Left ventricle myocardium inferior (tissue), 1 donor: ENCODE results near the gene TRPM2. TPM values are rescaled to one million over a fixed set of nuclear protein-coding genes. Genes with fewer than 3 reads are reported as not detected.

Experiments
- DNase-seq: peaks from one replicate; pipeline ENCODE4 v3.0.0-alpha.2; 2020
- H3K27ac ChIP-seq: fragments of 200-600 bp; replicated peaks from 2 replicates; pipeline ENCODE4 v1.8.0; 2021
- H3K27me3 ChIP-seq: fragments of 200-600 bp; 2 replicates; pipeline ENCODE4 v1.8.0; 2021; ENCODE audit warnings: low read depth
- H3K36me3 ChIP-seq: fragments of 200-600 bp; 2 replicates; pipeline ENCODE4 v1.8.0; 2021
- H3K4me1 ChIP-seq: fragments of 200-600 bp; 2 replicates; pipeline ENCODE4 v1.8.0; 2021
- H3K4me3 ChIP-seq: fragments of 200-600 bp; 2 replicates; pipeline ENCODE4 v1.8.0; 2021; ENCODE audit warnings: mild to moderate bottlenecking, moderate library complexity
- H3K9me3 ChIP-seq: fragments of 200-600 bp; replicated peaks from 2 replicates; pipeline ENCODE4 v1.8.0; 2021
- intact Hi-C: fragments of 100-400 bp; cut with micrococcal nuclease; formaldehyde crosslinking; loops from one replicate; pipeline ENCODE4 v1.11.0; 2022
- total RNA-seq: library from RNA; stranded (reverse); fragmentation: NEBNext Ultra II Directional; extraction: Animal tissue kit (Norgen Biotek cat#: 25700); gene quantifications from one replicate; pipeline ENCODE4 v1.2.1, GENCODE V29; 2021
- TF ChIP-seq, protein P1 (sequence below): fragments of 200-600 bp; IDR thresholded peaks from 2 replicates; pipeline ENCODE4 v1.8.0; 2021; ENCODE audit warnings: antibody characterized with exemption, mild to moderate bottlenecking, borderline replicate concordance
- donor health status: DM: no; HTN: yes; CAD: no; lungs with severe emphysema.

TRPM2 gene
- total RNA-seq, 1 donor from 2014 or later = 1.8 TPM

DNA sequence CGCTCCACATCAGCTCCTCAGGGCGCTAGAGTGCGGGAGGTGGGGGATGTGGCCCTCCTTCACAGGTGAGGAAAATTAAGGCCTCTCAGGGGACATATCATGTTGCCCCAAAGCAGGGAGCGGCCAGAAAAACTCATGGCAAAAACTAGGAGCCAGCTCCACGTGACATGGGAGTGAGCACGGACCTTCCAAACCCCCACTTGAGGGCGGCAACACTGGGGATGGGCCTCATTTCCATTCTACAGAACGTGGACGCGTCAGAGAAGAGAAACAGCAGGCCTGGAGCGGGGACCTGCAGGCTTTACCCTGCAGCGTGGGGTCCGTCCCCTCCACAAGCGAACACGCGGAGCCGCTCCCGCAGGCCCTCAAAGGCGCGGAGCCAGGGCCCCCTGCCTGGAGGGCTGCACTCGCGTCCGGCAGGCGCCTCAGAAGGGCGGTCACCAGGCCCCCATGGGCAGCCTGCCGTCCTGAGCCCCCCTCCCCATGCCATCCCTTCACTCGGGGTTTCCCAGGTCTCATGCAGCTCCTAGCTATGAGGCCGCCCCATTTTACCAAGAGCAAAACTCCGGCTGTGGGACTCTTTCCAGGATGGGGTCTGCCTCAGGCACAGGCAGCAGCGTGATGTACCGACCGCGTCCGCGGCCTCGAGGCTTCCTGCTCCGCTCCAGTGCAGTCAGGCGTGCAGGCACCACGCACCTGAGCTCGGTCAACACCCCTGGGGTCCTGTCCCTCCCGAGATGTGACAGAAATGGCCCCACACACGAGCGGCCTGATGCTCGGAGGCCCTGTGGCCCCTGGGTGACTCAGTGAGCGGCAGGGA is 19.7 kb upstream of the TRPM2 start:
- Histone ChIP-seq H3K27ac (no peak overlapping the region), H3K27me3 (no peaks in the 10 kb centered on the region), H3K36me3 (peaks cover 17% of the 10 kb centered on the region), H3K4me3 (no peak overlapping the region), H3K9me3 (no peaks in the 10 kb centered on the region), H3K4me1 (peaks cover 11% of the 10 kb centered on the region)
- intact Hi-C loops = no loop called here
- TF ChIP-seq, protein P1, sequence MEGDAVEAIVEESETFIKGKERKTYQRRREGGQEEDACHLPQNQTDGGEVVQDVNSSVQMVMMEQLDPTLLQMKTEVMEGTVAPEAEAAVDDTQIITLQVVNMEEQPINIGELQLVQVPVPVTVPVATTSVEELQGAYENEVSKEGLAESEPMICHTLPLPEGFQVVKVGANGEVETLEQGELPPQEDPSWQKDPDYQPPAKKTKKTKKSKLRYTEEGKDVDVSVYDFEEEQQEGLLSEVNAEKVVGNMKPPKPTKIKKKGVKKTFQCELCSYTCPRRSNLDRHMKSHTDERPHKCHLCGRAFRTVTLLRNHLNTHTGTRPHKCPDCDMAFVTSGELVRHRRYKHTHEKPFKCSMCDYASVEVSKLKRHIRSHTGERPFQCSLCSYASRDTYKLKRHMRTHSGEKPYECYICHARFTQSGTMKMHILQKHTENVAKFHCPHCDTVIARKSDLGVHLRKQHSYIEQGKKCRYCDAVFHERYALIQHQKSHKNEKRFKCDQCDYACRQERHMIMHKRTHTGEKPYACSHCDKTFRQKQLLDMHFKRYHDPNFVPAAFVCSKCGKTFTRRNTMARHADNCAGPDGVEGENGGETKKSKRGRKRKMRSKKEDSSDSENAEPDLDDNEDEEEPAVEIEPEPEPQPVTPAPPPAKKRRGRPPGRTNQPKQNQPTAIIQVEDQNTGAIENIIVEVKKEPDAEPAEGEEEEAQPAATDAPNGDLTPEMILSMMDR = no peak
- no peak for DNase-seq

DNA sequence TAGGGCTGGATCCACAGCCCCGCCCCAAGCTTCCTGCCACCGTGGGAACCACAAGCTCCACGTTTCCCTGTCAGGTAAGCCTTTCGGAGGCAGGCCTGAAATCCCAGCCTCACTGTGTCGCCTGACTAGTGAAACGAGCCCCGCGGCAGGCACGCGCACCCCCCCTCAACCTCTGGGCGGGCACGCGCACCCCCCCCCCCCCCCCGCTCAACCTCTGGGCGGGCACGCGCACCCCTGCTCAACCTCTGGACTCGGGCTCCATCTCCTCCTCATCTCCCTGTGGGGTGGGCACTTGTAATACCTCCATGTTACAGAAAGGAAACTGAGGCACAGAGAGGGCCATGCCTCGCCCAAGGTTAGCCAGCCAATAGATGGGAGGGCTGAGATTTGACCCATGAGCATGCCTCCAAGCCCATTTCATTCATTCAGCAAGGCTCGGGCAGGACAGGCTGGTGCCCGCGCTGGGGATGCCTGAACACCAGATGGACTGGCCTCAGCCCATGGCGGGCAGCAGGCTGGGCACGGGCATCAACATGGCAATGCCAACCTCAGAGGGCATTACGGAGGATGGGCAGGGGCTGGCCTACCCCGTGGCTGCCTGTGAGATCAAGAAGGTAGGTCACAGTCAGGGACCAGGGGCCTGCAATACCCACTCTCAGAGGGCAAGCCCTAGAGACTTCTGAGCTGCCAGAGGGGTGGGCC is 18.9 kb upstream of the TRPM2 start:
- Histone ChIP-seq H3K27me3 (no peaks in the 10 kb centered on the region), H3K4me1 (peaks cover 13% of the 10 kb centered on the region), H3K4me3 (no peak overlapping the region), H3K36me3 (peaks cover 17% of the 10 kb centered on the region), H3K9me3 (no peaks in the 10 kb centered on the region), H3K27ac (no peak overlapping the region)
- intact Hi-C loops = no loop called here
- TF ChIP-seq, protein P1 = no peak
- no peak for DNase-seq

DNA sequence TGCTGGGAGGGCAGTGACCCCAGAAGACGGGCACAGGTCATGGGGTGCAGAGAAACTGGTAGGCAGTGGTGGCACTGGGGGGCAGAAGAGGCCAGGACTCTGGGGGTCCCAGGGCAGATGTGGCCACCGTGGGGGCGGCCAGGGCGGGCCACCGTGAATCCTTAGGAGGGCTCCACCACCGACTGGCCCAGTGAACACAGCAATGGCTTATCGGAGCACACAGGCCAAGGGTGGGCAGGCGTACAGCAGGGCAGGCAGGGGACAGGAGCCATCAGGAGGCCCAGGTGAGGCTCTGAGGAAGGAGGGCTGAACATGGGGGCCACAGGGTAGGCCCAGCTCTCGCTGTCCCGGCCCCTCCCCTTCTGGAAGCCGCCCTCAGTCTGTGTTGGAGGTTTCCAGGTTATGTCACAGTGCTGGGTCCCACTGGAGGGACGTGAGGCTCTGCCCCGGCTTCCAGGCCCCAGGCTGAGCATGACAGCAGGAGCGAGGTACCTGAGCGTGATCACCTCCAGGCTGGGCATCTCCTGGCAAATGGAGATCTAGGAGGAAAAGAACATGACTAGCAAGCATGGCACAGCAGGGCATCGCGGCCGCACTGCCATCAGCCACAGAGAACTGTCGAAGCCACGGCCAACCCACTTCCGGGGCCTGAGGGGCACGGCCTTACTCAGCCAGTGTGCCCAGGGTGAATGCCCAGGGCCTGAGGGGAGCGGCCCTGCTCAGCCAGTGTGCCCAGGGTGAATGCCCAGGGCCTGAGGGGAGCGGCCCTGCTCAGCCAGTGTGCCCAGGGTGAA is 18.0 kb upstream of the TRPM2 start:
- TF ChIP-seq, protein P1 = no peak
- Histone ChIP-seq H3K27ac (no peak overlapping the region), H3K36me3 (peaks cover 17% of the 10 kb centered on the region), H3K4me1 (peaks cover 22% of the 10 kb centered on the region), H3K4me3 (no peak overlapping the region), H3K9me3 (no peaks in the 10 kb centered on the region), H3K27me3 (no peaks in the 10 kb centered on the region)
- intact Hi-C loops = no loop called here
- no peak for DNase-seq

DNA sequence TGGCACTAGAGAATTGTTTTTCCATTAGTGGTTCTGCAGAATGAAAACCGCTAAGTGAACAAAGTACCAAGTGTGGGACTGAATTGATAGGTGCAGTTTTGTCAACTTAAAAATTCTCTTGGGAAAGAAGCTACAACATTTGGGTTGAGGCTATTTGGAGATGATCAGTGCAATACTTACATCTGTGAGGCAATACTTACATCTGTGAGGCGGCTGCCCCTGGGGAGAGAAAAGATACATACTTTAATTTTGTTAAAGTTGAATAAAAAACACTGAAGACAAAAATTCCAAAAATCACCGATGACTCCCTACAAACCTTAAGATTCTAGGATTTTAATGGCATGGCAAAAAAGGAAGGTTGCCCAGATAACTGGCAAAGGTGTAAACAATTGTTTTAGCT is 16.0 kb upstream of the TRPM2 start:
- peaks cover 17% of the 10 kb centered on the region for H3K36me3 ChIP-seq
- TF ChIP-seq, protein P1 = no peak
- no peaks in the 10 kb centered on the region for H3K9me3 ChIP-seq
- H3K4me3 ChIP-seq = no peak overlapping the region
- intact Hi-C loops = no loop called here
- DNase-seq = no peak
- peak overlapping the region; percentile 94 for H3K27ac ChIP-seq
- H3K27me3 ChIP-seq = no peaks in the 10 kb centered on the region
- peaks cover 22% of the 10 kb centered on the region for H3K4me1 ChIP-seq
